HG03469 (cell line): ENCODE results near the gene TNS3.
A peak's percentile ranks its signal among the peaks of the same experiment; 100 is the strongest.

Experiments
- ATAC-seq: cut with Tn5 transposase; IDR thresholded peaks from one replicate; pipeline ENCODE4 v1.9.1; 2021; ENCODE audit warnings: mild to moderate bottlenecking, moderate library complexity, moderate number of reproducible peaks; ENCODE audit not compliant: unreplicated experiment

TNS3 gene

DNA sequence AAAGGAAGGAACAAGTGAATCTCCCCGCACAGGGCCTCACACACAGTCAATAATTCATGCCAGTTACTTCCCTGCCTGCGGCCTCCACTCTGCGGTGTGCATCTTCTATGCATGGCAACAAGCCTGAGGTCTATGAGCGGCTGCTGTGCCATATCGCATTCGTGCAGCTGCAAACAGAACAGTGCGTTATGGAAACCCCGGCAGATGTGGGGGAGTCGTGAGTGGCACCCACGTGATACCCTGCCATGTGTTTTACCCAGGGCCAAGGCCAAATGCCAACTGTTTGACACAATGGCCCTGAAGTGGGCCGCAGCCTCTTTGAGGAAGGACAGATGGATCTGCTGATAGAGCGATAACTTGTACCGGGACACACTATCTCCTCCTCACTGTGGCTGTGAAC, 13.4 kb downstream of the TNS3 start:
- ATAC-seq = no peak

DNA sequence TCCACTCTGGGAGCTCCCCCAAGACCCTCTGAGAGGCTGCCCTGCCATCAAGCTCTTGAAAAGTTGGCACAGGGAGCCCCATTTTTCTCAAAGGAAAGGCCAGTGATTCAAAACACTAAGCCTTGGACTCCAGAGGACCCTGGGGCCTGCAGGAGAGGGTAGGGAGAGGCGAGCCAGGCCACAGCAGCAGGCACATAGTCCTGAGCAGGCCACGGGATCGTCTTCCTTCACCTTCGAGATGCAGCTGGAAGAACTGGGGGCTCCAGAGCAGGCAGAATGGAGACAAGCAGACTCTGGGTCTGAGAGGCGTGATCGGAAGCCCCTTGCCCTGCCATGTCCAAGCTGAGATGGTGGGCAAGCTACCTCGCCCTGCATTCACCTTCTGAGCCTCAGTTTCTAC, 13.9 kb downstream of the TNS3 start:
- no peak for ATAC-seq

DNA sequence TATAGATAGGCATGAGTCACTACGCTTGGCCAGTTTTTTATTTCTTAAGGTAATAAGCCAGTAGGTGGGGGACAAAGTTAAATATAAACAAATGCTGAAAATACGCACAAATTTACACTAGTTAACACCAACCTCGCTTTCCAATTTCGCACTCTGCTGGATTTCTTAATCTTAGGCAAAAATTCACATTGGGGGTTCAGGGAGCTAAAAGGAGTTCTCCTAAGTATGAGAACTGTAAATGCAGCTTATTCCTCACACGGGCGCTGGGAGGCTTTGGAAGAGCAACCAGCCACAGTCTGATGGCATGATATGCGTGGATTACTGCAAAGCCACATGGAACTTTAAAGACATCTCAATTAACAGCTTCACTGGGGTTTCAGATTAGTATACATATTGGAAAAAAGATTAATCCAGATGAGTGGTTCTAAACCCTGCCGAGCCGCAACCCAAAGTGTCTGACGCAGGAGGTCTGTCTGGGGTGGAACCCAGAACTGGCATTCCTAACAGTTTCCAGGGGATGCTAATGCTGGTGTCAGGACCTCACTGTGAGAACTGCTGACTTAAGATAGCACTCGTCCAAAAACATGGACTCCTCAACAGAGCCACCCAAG, 16.2 kb downstream of the TNS3 start:
- no peak for ATAC-seq

DNA sequence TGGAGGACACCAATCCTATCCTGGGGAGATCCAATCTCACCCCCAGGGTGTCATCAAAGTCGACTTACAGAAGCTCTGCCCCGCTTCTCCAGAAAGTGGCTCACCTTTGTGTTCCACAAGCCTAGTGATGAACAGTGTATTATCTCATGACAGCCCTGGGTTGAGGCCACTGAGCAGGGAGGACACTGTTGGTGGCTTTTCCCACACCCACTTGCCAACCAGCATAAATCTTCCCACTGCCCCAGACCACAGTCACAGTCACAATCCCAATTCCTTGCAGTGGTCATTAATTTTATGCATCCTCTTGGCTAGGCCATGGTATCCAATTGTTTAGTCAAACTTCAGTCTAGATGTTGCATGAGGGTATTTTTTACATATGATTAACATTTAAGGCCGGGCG, 18.4 kb downstream of the TNS3 start:
- ATAC-seq = no peak

DNA sequence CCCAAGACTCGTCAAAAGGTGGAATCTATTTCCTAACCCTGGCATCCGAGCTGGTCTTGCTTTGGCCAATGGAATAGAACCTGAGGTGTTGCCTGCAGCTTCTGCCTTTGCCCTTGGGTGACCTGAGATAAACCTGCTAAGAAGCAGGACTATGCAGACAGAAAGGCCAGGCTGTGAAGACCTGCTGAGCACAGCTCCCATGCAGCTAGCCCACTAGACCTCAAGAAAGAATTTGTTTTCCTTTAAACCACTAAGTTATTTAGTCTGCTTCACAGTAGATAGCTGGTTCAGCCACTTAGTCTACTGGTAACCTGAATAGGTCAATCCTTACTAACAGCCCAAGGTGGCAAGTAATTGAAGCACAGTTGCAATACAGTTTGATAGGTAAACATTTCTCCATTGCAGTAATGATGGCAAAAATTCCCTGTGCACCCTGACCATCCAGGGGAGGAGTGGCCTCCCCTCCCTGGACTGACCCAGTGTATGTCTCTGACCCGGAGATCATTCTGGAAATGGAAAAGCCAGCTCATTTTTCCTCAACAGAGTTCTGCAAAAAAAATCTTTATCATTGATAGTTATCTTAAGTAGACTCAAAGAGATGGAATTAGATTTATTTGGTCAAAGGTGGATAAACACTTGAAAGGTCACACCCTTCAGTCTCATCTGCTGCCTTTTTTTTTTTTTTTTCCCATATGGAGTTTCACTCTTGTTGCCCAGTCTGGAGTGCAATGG, 20.0 kb downstream of the TNS3 start:
- no peak for ATAC-seq

DNA sequence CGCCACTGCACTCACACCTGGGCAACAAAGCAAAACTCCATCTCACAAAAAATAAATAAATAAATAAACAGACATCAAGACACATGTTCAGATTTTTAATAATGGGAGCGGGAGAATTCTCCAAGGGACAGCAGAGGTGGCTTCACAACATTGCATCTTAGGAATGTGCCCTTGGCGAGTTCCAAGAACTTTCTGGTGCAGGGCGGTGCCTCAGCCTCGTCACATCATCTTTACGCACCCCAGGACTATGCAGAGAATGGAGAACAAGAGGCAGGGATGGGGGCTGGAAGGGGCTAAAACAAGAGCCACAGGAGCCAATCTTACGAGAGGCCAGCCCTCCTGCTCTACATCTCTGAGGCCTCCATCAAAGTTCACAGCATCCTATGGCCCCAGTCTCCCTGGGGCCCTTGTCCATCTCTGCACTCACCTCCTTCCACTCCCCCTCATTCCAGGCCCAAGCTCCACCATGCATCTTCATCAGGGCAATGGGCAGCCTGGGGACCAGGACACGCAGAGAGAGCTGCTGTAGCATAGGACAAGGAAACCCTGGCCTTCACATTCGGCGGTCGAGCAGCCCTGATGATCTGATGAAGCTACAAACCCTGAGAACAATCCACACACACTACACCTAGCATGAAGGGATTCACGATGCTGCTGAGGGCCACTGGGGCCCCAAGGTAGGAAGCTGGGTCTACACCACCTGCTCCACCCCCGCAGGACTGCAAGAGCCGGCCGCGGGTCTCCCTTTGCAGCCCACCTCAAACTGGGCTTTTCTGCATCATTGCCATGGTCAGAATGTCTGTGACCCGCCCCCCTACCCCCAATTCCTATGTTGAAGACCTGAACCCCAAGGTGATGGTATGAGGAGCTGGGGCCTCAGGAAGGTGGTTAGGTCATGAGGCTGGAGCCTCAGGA, 22.3 kb downstream of the TNS3 start:
- ATAC-seq = no peak

DNA sequence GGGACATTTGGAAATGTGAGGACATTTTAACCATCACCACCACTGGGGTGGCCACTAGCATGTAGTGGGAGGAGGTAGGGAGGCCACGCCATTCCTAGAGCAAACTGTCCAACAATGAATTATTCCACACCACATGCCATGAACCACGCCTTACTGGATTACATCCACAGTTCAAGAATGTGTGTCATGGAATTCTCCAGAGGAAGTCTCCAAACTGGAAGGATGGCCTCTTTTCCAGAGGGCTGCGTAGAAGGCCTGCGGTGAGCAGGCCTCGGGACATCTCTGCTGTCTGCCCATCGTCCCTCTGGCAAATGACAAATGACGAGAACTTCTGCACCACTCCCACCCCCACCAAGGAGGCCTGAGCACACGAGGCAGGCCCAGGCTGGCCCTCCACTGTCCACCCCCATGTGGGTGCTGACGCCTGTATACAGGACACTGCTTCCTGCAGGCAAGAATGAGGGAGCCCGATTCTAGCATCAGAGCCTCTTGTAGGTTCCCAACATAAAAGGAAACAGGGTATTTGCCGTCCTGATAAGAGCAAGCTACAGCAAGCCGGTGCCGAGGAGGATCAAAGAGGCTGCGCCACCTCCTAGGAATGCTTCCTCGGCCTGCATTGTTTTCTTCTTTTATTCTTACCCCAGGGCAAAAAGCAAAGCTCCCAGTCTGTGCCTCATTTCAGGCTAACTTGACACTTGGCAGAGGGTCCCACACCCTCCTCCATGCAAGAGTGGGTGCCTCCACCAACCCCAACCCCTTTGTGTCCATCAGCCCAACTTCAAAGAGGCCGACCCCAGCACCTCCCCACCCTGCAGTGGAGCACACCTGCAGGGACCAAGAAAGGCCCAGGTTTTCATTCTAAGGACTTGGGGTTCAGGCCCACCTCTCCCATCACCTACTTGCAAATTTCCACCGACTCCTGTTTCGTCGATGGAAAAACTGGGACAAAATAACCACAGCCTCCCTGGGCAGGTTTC, 23.9 kb downstream of the TNS3 start:
- no peak for ATAC-seq

DNA sequence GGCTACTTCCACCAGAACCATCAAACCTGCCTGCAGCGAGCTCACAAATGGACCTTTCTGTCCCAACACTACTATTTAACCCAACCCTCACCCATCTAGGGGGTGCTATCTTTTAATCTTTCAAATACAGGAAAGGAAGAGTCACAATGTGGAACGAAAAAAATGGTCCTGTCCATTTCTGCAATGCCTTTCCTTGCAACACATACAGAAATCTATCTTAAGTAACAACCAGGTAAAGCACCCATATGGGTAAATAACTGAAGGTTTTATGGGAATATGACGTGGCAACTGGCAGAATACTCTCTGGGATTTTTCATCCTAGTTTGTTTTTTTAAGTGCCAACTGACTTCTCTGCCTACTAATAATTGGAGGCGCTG, 24.6 kb downstream of the TNS3 start:
- no peak for ATAC-seq

DNA sequence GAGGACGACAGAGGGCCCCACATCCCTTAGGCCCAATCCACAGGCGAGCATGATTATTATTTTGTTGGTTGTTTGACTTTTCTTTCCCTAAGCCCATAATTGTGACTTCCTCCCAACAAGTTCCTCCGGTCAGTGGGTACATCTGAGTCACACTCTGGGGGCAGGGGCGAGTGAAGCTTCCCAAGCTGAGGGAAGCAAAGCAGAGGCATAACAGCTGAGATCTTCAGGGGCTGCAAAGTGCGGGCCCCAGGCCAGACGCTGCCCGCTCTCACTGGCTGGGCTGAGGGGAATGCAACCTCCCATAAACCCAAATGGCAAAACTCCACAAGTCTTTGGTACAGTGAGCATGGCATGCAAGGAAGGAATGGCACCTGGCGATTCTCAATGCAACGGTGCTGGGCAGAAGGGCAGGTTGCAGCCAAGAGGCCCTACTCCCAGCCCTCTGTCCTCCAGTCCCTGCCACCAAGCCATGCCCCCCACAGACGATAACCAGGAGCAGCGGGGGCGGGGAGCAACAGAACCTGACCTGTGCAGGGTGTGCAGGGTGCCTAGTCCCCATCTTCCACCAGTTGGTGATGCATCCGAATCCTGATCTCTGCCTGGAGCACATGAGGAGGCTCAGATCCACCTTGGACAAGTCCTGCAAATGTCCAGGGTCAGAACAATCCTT, 25.3 kb downstream of the TNS3 start:
- ATAC-seq = no peak

DNA sequence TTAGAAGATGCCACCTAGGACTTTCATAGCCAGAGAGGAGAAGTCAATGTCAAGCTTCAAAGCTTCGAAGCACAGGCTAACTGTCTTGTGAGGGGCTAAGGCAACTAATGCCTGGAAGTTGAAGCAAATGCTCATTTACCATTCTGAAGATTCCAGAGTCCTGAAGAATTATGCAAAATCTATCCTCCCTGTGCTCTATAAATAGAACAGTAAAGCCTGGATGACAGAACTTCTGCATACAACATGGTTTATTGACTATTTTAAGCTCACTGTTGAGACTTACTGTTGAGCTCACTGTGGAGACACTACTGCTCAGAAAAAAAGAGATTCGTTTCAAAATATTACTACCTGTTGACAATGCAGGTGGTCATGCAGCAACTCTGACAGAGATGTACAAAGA, 28.6 kb downstream of the TNS3 start:
- ATAC-seq = no peak

DNA sequence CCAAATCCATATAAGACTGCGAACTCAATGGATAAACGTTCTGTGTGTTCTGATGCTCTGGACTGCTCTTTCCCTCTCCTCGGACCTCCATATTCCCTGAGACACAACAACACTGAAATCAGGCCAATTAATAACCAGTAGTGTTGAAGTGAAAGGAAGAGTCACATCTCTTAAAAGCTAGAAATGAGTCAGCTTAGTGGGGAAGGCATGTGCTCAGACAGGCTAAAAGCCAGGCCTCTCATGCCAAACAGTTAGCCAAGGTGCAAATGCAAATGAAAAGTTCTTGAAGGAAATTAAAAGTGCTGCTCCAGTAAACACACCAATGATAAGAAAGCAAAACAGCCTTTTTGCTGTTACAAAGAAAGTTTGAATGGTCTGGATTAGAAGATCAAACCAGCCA, 29.3 kb downstream of the TNS3 start:
- ATAC-seq = peak; percentile 100

DNA sequence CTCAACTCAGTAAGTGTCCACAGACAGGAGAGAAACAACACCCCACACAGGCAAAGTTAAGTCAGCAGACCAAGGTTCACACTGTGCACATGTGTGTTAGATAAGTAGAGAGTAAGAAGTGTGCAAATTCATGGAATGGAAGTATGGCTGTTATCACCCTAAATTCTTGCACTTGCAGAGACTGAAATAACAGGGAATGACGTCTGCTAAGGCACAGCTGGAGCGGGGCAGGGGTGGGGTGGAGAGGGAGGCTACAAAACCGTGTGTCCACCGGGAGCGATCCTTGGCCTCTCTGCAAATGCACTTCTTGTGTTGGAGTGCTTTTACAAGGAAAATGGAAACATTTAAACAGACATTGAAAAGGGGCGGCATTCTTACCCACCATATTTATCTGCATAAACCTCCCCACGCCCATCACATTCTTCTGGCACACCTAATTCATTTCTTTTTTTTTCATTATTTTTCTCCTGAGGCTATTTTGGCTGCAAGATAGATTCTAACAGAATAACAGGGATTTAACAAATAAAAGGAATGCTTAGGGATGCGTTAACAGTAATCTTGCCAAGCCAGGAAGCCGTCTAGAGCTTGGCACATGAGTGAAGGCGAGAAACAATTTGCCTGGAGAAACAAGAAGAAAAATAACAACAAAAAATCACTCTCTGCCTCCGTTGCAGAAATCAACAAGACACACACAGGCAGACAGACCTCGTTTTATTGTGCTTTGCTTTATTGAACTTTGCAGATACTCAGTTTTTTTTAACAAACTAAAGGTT, 30.1 kb downstream of the TNS3 start:
- no peak for ATAC-seq

DNA sequence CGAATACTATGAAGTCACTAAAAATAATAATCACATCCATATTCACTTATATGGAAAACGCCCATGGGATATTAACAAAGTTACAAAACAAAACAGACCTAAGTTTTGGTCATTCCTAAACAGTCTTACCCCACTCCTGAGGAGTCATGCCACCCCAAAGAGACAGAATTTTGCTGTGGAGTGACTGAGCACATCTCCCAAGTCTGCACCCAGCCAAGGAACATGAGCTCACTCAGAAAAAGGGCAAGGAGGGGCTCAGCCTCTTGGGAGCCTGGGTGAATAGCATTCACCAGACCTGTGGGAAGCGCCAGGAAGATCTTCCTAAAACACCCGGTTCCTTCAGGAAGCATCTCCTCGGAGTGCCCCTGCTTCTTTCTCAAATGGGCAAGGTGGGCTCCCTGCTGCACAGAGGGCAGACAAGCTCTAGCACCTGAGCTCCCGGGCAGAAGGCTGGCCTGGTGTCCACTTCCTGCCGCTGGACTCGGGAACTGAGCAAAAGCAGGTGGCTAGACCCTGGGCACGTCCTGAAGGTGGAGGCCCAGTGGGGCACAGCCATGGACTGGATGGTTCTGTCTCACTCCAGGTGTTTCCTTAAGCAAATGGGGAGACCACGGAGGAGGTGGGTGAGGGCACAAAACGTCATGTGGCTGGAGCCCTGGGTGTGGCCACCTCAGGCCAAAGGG, 31.0 kb downstream of the TNS3 start:
- no peak for ATAC-seq

DNA sequence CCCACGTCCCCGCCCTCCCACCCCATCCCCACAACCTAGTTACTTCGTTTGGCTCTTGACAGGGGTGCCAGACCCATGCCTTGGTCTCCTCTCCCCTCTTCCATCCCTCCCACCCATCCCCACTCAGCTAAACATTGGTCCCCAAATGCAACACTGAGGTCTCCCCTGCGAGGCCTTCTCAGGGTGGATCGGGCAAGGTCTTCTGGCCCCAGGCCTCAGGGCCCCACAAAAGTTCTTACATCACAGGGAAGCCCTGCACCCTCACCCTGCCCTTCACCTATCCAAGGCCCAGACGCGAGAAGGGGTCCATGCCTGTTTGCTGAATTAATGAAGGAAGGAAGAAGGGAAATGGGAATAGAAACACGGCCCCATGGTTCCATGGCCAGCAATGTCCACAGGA, 32.0 kb downstream of the TNS3 start:
- no peak for ATAC-seq

DNA sequence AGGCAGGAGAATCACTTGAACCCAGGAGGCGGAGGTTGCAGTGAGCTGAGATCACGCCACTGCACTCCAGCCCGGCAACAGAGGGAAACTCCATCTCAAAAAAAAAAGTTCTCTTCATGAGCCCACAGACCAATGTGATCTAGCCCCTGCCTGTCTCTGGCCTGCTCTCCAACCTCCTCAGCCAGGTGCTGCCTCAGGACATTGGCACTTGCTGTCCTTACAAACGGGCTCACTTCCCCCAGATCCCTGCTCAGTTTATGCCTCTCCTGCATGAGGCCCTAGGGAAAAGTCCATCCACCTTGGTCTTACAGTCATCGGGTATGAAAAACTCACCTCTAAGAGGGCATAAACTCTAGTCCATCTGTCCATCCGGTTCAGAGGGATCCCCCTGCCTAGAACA, 32.5 kb downstream of the TNS3 start:
- no peak for ATAC-seq

DNA sequence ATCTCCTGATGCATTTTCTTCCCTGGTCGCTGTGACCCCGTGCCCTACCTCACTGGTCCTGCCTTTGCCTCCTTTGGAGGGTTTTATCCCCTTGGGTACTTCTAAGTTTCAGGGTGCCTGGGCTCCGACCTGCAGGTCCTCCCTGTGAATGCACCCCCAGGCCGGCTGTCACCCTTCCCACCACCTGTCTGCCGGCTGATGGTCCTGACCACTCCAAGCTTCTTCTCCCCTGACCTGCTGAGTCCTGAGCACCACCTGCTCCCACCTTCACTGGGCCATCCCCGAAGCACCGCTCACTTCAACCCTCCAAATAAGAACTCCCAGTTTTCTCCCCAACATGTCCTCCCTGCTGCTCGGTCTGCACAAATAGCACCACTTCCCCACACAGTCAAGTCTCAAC, 33.4 kb downstream of the TNS3 start:
- no peak for ATAC-seq

DNA sequence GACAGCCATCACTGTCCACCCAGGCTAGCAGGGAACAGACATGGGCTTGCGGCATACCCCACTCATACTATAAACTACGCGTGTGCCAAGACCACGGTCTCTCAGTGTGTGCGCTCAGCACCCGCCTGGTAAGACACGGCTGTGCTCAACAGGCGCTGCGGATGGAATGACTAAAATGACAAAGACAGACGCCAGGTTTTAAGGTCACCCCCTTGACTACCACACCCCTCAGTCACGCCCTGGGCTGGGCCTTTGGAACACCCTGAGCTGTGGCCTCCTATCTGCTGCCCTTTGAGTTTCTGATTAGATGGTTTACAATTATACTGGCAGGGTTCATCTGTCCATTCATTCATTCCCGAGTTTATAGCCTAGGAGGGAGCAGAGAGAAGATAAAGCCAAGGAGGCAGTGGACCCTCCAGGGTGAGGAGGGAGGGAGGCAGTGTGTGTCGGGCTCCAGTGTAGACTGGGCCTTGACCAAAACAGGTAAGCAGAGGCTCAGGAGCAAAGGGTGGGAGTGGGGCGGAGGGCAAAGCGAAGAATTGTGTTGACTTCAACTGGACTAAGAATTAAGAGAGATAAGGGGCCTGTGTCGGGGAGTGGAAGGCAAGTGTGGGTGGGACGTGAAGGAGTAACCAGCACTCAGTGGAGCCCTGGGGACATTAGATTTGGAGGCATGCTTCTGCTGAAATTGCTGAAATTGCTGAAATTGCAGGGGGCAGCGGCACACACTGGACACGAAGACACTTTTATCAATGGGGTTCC, 35.0 kb downstream of the TNS3 start:
- ATAC-seq = no peak

DNA sequence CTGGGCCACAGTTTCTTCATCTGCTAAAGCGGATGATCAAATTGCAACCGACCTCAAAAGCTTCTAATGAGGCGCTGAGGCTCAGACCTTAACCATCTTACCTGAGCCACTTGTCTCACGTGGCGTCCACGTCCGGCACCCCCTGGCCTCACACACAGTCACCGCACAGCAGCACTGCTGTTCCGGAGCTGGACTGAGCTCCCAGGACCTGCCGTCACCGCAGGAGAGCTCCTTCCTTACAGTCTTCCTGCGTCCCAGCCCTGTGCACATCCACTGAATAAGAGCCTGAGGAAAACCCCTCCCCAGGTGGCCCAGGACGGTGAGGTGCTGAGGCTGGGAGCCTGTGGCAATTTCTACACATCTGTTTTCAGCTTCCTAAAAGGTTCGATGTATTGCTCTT, 35.7 kb downstream of the TNS3 start:
- ATAC-seq = no peak
